Sigmoid colon (tissue), 4 donors: ENCODE data around the gene PDZD7.

Experiments
- EP300 ChIP-seq, 4 donors: sonication (generic); formaldehyde crosslinking; IDR thresholded peaks; one replicate each; pipeline ENCODE4 v1.6.1; 2017; ENCODE audit warnings: antibody characterized with exemption in 4 of 4
- POLR2A ChIP-seq, 2 donors: fragments of 450-650 bp; IDR thresholded peaks; one replicate each; pipeline ENCODE4 v1.6.1; 2016; ENCODE audit warnings: antibody characterized with exemption in 2 of 2, mild to moderate bottlenecking in 2 of 2, moderate library complexity in 2 of 2
- POLR2AphosphoS5 ChIP-seq, 4 donors: sonication (generic); formaldehyde crosslinking; IDR thresholded peaks; one replicate each; pipeline ENCODE4 v1.6.1; 2017; ENCODE audit warnings: antibody characterized with exemption in 4 of 4
- TF ChIP-seq, protein P1 (sequence below), 4 experiments: fragments of 450-650 bp in 3 of 4; fragments of 200-600 bp in 1 of 4; IDR thresholded peaks; one replicate each; pipeline ENCODE4 v1.5.1; 2016 to 2019; ENCODE audit warnings: antibody characterized with exemption in 4 of 4, mild to moderate bottlenecking in 3 of 4, moderate library complexity in 2 of 4

DNA sequence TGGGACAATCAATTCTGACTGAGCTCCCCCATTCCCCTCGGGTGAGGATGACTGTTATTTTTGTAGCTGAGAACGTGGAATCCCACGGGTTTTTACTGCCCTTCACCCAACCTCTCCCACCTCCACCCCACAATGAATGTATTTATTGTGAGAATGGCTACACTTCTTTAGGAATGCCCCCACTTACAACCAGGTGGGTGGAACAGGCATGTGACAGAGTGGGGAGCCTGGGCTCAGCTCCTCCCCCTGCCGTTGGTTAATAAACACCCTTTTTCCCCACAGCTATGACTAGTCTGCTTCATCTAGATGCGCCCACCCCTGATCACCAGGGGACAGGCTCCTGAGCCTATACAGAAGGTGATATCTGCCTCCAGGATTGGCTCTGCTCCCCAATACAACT lies 45.6 kb downstream of the PDZD7 start:
- TF ChIP-seq, protein P1, sequence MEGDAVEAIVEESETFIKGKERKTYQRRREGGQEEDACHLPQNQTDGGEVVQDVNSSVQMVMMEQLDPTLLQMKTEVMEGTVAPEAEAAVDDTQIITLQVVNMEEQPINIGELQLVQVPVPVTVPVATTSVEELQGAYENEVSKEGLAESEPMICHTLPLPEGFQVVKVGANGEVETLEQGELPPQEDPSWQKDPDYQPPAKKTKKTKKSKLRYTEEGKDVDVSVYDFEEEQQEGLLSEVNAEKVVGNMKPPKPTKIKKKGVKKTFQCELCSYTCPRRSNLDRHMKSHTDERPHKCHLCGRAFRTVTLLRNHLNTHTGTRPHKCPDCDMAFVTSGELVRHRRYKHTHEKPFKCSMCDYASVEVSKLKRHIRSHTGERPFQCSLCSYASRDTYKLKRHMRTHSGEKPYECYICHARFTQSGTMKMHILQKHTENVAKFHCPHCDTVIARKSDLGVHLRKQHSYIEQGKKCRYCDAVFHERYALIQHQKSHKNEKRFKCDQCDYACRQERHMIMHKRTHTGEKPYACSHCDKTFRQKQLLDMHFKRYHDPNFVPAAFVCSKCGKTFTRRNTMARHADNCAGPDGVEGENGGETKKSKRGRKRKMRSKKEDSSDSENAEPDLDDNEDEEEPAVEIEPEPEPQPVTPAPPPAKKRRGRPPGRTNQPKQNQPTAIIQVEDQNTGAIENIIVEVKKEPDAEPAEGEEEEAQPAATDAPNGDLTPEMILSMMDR (IDR thresholded peaks at IDR 0.05) = no peak
- TF ChIP-seq POLR2A (IDR thresholded peaks at IDR 0.05) (no peak), POLR2AphosphoS5 (IDR thresholded peaks at IDR 0.05) (no peak), EP300 (IDR thresholded peaks at IDR 0.05) (no peak)
